Endothelial cell of umbilical vein (primary cell): ENCODE data around the gene TMED5. TPM values are rescaled to one million over a fixed set of nuclear protein-coding genes. Genes with fewer than 3 reads are reported as not detected.
"Not testable (repeated sequence)": the region's sequence is repeated elsewhere in the genome, so short reads cannot be mapped to it uniquely, and the experiment has no call there.

Experiments
- BruUV-seq: library from RNA; stranded (reverse); fragments of 400-500 nt; replicated peaks from 2 replicates; lab custom pipeline; 2021; lab: Mats Ljungman, UMichigan
- CTCF ChIA-PET: fragments of 300-600, 350-600 bp; sonication (Branson Sonifier 250); formaldehyde crosslinking; loops from one replicate; lab custom pipeline; 2021; ENCODE audit warnings: antibody characterized with exemption, inconsistent platforms; lab: Charles Lee
- POLR2A ChIA-PET: fragments of 300-600, 350-600 bp; sonication (Branson Sonifier 250); formaldehyde crosslinking; loops from one replicate; lab custom pipeline; 2021; ENCODE audit warnings: antibody characterized with exemption, inconsistent platforms; lab: Charles Lee
- DNase-seq: peaks from one replicate; pipeline ENCODE4 v3.0.0-alpha.2; 2011; ENCODE audit warnings: low read depth, low spot score
- FAIRE-seq: peaks from 2 replicates; lab custom pipeline; 2011; peaks lifted over from hg19 to GRCh38; lab: Jason Lieb, UNC
- H2AFZ ChIP-seq: 2 replicates; pipeline ENCODE4 v1.6.0; 2012; ENCODE audit warnings: low read depth, low read length, control low read depth, inconsistent platforms
- H3K27ac ChIP-seq: 2 replicates; pipeline ENCODE4 v1.5.1; 2011; ENCODE audit warnings: low read depth, mild to moderate bottlenecking, control low read depth, low read length, moderate library complexity; ENCODE audit not compliant: insufficient read depth
- H3K27me3 ChIP-seq, 2 experiments: 2 replicates each; pipeline versions ENCODE4 v1.6.0 to v1.6.1; 2011; ENCODE audit warnings: low read length in 2 of 2, mixed read lengths in 1 of 2; ENCODE audit not compliant: control insufficient read depth in 2 of 2, insufficient read depth in 2 of 2
- H3K36me3 ChIP-seq, 2 experiments: 2 replicates in 1 of 2; 3 replicates in 1 of 2; pipeline ENCODE4 v1.5.1; 2011; ENCODE audit warnings: low read length in 2 of 2, mild to moderate bottlenecking in 1 of 2, moderate library complexity in 1 of 2; ENCODE audit not compliant: control insufficient read depth in 2 of 2, insufficient read depth in 2 of 2; ENCODE audit errors: extremely low read depth in 1 of 2
- H3K4me1 ChIP-seq: 3 replicates; pipeline ENCODE4 v1.5.1; 2011; ENCODE audit warnings: mild to moderate bottlenecking, low read length; ENCODE audit not compliant: control insufficient read depth, insufficient read depth; ENCODE audit errors: extremely low read depth
- H3K4me2 ChIP-seq: 2 replicates; pipeline ENCODE4 v1.6.1; 2011; ENCODE audit warnings: low read length, control low read depth, mixed read lengths; ENCODE audit not compliant: insufficient read depth
- H3K4me3 ChIP-seq, 3 experiments: fragments of 200-600 bp in 1 of 3; sonication (generic), shearing (Covaris generic) in 1 of 3; replicated peaks in 1 of 3; 2 replicates each; pipeline ENCODE4 v1.5.1; 2011 to 2016; ENCODE audit warnings: control low read depth in 3 of 3, low read length in 3 of 3, mild to moderate bottlenecking in 2 of 3, inconsistent platforms in 1 of 3, low read depth in 1 of 3, moderate library complexity in 1 of 3; ENCODE audit not compliant: insufficient read depth in 1 of 3
- H3K79me2 ChIP-seq: 2 replicates; pipeline ENCODE4 v1.6.0; 2012; ENCODE audit warnings: low read length, inconsistent platforms; ENCODE audit not compliant: control insufficient read depth, insufficient read depth
- H3K9ac ChIP-seq: replicated peaks from 2 replicates; pipeline ENCODE3; 2011; ENCODE audit warnings: low read length, control low read depth; ENCODE audit not compliant: insufficient read depth; ENCODE audit errors: extremely low read depth
- H3K9me1 ChIP-seq: replicated peaks from 3 replicates; pipeline ENCODE4 v1.6.0; 2011; ENCODE audit warnings: mild to moderate bottlenecking, low read length; ENCODE audit not compliant: control insufficient read depth, insufficient read depth; ENCODE audit errors: extremely low read depth
- H3K9me3 ChIP-seq: replicated peaks from 2 replicates; pipeline ENCODE4 v1.5.1; 2012; ENCODE audit warnings: low read length, inconsistent platforms; ENCODE audit not compliant: control insufficient read depth, insufficient read depth
- H4K20me1 ChIP-seq: replicated peaks from 2 replicates; pipeline ENCODE3; 2011; ENCODE audit warnings: mild to moderate bottlenecking, low read length; ENCODE audit not compliant: control insufficient read depth, insufficient read depth; ENCODE audit errors: extremely low read depth
- EZH2 ChIP-seq: IDR thresholded peaks from 2 replicates; pipeline ENCODE4 v1.6.1; 2012; ENCODE audit warnings: borderline replicate concordance, low read depth, mild to moderate bottlenecking, moderate library complexity, low read length, inconsistent platforms; ENCODE audit not compliant: severe bottlenecking
- GATA2 ChIP-seq: IDR thresholded peaks from 2 replicates; pipeline ENCODE4 v1.7.0; 2011; ENCODE audit warnings: low read depth, mild to moderate bottlenecking, moderate library complexity, mixed read lengths, low read length; ENCODE audit not compliant: insufficient read length, insufficient read depth
- JUN ChIP-seq: IDR thresholded peaks from 2 replicates; pipeline ENCODE4 v1.6.1; 2011; ENCODE audit warnings: borderline replicate concordance, low read depth; ENCODE audit not compliant: insufficient read length, insufficient read depth
- MYC ChIP-seq: IDR thresholded peaks from one replicate; pipeline ENCODE4 v1.6.1; 2011; ENCODE audit warnings: mild to moderate bottlenecking, low read depth, low read length
- POLR2A ChIP-seq: IDR thresholded peaks from 2 replicates; pipeline ENCODE4 v1.6.1; 2012; ENCODE audit warnings: low read depth, mild to moderate bottlenecking, control low read depth, low read length
- POLR2AphosphoS5 ChIP-seq: IDR thresholded peaks from 2 replicates; pipeline ENCODE4 v1.6.1; 2012; ENCODE audit warnings: low read depth, mild to moderate bottlenecking, control low read depth, low read length, moderate library complexity; ENCODE audit not compliant: insufficient read depth
- dilution Hi-C: fragments of 300-500 bp; cut with MboI; formaldehyde crosslinking; loops from one replicate; pipeline ENCODE4 v1.15.0; 2019; ENCODE audit warnings: low sequenced_read_pairs; ENCODE audit not compliant: extremely low pct_ligation_motif_present
- intact Hi-C: fragments of 100-400 bp; cut with micrococcal nuclease; formaldehyde crosslinking; loops from one replicate; pipeline ENCODE4 v1.10.0; 2022
- polyA plus RNA-seq, 4 experiments: library from polyadenylated mRNA; depleted of rRNA in 3 of 4; stranded (reverse) in 3 of 4; unstranded in 1 of 4; fragments of >200 nt; gene quantifications; 2 replicates each; pipeline versions ENCODE4 v1.2.1 to v1.2.3, GENCODE V29; 2011 to 2012; ENCODE audit warnings: missing spikeins in 1 of 4
- total RNA-seq: library from RNA; stranded (reverse); gene quantifications from 2 replicates; pipeline ENCODE4 v1.2.3, GENCODE V29; 2021
- TF ChIP-seq, protein P1 (sequence below): IDR thresholded peaks from 2 replicates; pipeline ENCODE4 v1.6.1; 2011; ENCODE audit not compliant: insufficient read depth, insufficient read length

TMED5 gene
- total and polyA plus RNA-seq, 2 donors (not counting 3 experiments of a cell fraction or from before 2014, with no cell fraction given): 24.2 to 51.2 TPM

DNA sequence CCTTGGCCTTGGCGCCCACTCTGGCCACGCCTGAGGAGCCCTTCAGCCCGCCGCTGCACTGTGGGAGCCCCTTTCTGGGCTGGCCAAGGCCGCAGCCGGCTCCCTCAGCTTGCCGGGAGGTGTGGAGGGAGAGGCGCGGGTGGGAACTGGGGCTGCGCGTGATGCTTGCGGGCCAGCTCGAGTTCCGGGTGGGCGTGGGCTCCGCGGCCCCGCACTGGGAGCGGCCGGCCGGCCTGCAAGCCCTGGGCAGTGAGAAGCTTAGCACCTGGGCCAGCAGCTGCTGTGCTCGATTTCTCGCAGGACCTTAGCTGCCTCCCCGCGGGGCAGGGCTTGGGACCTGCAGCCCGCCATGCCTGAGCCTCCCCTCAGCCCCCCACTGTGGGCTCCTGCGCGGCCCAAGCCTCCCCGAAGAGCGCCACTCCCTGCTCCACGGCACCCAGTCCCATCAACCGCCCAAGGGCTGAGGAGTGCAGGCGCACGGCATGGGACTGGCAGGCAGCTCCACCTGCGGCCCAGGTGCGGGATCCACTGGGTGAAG is 10.0 kb downstream of the TMED5 start:
- CTCF ChIA-PET: interaction anchor here (2.6 kb wide), 1 partner anchor 11 kb away, joined by 8 read pairs; no protein-coding TSS in a partner anchor
- DNase-seq, H3K4me1 ChIP-seq, H3K9me3 ChIP-seq, intact Hi-C loops, H2AFZ ChIP-seq, H4K20me1 ChIP-seq, BruUV-seq, FAIRE-seq, dilution Hi-C loops, H3K4me2 ChIP-seq, H3K9me1 ChIP-seq, H3K9ac ChIP-seq, H3K36me3 ChIP-seq, POLR2A ChIA-PET, H3K27me3 ChIP-seq, H3K27ac ChIP-seq, H3K4me3 ChIP-seq: not testable (repeated sequence)
- peaks cover 97% of the 10 kb centered on the region for H3K79me2 ChIP-seq

DNA sequence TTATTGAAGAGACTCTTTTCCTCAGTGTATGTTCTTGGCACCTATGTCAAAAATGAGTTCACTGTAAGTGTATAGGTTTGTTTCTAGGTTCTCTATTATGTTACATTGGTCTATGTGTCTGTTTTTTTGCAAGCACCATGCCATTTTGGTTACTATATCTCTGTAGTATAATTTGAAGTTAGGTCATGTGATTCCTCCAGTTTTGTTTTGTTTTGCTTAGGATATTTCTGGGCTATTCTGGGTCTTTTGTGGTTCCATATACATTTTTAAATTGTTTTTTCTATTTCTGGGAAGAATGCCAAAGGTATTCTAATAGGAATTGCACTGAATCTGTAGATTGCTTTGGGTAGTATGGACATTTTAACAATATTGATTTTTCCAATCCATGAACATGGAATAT is 13.2 kb downstream of the TMED5 start:
- Histone ChIP-seq H3K27me3 (no peaks in the 10 kb centered on the region), H3K9ac (no peak overlapping the region), H3K4me1 (no peaks in the 10 kb centered on the region), H3K4me3 (no peak overlapping the region), H3K36me3 (no peaks in the 10 kb centered on the region), H2AFZ (no peak overlapping the region), H3K9me3 (no peaks in the 10 kb centered on the region), H3K9me1 (no peaks in the 10 kb centered on the region), H3K4me2 (no peak overlapping the region), H4K20me1 (no peaks in the 10 kb centered on the region), H3K27ac (no peak overlapping the region), H3K79me2 (peaks cover 95% of the 10 kb centered on the region)
- POLR2A ChIA-PET: no interaction called here
- TF ChIP-seq, protein P1, sequence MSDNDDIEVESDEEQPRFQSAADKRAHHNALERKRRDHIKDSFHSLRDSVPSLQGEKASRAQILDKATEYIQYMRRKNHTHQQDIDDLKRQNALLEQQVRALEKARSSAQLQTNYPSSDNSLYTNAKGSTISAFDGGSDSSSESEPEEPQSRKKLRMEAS: no peak
- TF ChIP-seq MYC (no peak), POLR2AphosphoS5 (no peak), EZH2 (no peak), GATA2 (no peak), POLR2A (no peak), JUN (no peak)
- intact Hi-C loops: no loop called here
- dilution Hi-C loops: no loop called here
- no TSS peak for BruUV-seq
- FAIRE-seq (no peak), DNase-seq (no peak)
- CTCF ChIA-PET: no interaction called here

DNA sequence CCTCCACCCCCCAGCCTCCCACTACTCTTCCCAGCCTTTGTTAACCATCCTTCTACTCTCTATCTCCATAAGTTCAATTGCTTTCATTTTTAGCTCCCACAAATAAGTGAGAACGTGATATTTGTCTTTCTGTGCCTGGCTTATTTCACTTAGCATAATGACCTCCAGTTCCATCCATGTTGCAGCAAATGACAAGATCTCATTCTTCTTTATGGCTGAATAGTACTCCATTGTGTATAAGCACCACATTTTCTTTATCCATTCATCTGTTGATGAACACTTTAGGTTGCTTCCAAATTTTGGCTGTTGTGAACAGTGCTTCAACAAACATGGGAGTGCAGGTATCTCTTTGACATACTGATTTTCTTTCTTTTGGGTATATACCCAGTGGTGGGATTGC is 14.3 kb downstream of the TMED5 start:
- H3K9me1 ChIP-seq, FAIRE-seq, H3K27ac ChIP-seq, H3K36me3 ChIP-seq, H3K27me3 ChIP-seq, H3K9me3 ChIP-seq, CTCF ChIA-PET, H3K9ac ChIP-seq, H3K4me3 ChIP-seq, intact Hi-C loops, DNase-seq, POLR2A ChIA-PET, H2AFZ ChIP-seq, BruUV-seq, H3K4me1 ChIP-seq, dilution Hi-C loops, H4K20me1 ChIP-seq, H3K4me2 ChIP-seq: not testable (repeated sequence)
- H3K79me2 ChIP-seq: peaks cover 95% of the 10 kb centered on the region
